ENCODE measurements around the gene PTPRM.
A peak's percentile ranks its signal among the peaks of the same experiment; 100 is the strongest.
"Not testable (repeated sequence)": the region's sequence is repeated elsewhere in the genome, so short reads cannot be mapped to it uniquely, and the experiment has no call there.

PTPRM gene

GRCh38 chr18:8037296-8037695 lies 470.2 kb downstream of the PTPRM start:
- no peak for DNase-seq (ENCODE audit: low read depth, low spot score)
- H3K4me3 ChIP-seq (ENCODE audit: low read length) = no peak overlapping the region

GRCh38 chr18:8040021-8040420 lies 472.9 kb downstream of the PTPRM start:
- no peak for DNase-seq (ENCODE audit: low read depth, low spot score)

GRCh38 chr18:8041526-8042111 lies 474.5 kb downstream of the PTPRM start:
- no peak overlapping the region for H3K4me3 ChIP-seq (ENCODE audit: low read length)
- no peak for DNase-seq (ENCODE audit: low read depth, low spot score)

More at GRCh38 chr18:8040021-8040420, 472.9 kb downstream of the PTPRM start:
- no peak overlapping the region for H3K4me3 ChIP-seq (ENCODE audit: low read length)

GRCh38 chr18:8044004-8044403 lies 476.9 kb downstream of the PTPRM start:
- H3K4me3 ChIP-seq (ENCODE audit: low read length) = no peak overlapping the region
- DNase-seq (ENCODE audit: low read depth, low spot score) = no peak

- DNase-seq (ENCODE audit: low read depth, low spot score) = no peak
- H3K4me3 ChIP-seq (ENCODE audit: low read length) = no peak overlapping the region
Observed at GRCh38 chr18:8045160-8045883, 478.2 kb downstream of the PTPRM start.

- H3K4me3 ChIP-seq (ENCODE audit: low read length) = no peak overlapping the region
- no peak for DNase-seq (ENCODE audit: low read depth, low spot score)
Observed at GRCh38 chr18:8045884-8046281, 478.8 kb downstream of the PTPRM start.

- no peak for DNase-seq (ENCODE audit: low read depth, low spot score)
- no peak overlapping the region for H3K4me3 ChIP-seq (ENCODE audit: low read length)
Observed at GRCh38 chr18:8046441-8046840, 479.3 kb downstream of the PTPRM start.

GRCh38 chr18:8049147-8049546 lies 482.0 kb downstream of the PTPRM start:
- no peak overlapping the region for H3K4me3 ChIP-seq (ENCODE audit: low read length)
- DNase-seq (ENCODE audit: low read depth, low spot score) = no peak

- H3K4me3 ChIP-seq (ENCODE audit: low read length) = no peak overlapping the region
- no peak for DNase-seq (ENCODE audit: low read depth, low spot score)
Observed at GRCh38 chr18:8050616-8051329, 483.7 kb downstream of the PTPRM start.

- DNase-seq (ENCODE audit: low read depth, low spot score) = no peak
- H3K4me3 ChIP-seq (ENCODE audit: low read length) = no peak overlapping the region
Observed at GRCh38 chr18:8051453-8051852, 484.3 kb downstream of the PTPRM start.

GRCh38 chr18:8052237-8052701 lies 485.2 kb downstream of the PTPRM start:
- H3K4me3 ChIP-seq (ENCODE audit: low read length) = no peak overlapping the region
- DNase-seq (ENCODE audit: low read depth, low spot score) = peak; percentile 38

GRCh38 chr18:8056723-8057122 lies 489.6 kb downstream of the PTPRM start:
- no peak for DNase-seq (ENCODE audit: low read depth, low spot score)
- H3K4me3 ChIP-seq (ENCODE audit: low read length) = no peak overlapping the region

- peak overlapping the region; percentile 15; the same call in 1 of the 2 replicates for H3K4me3 ChIP-seq (ENCODE audit: low read length)
- not testable (repeated sequence) for DNase-seq (ENCODE audit: low read depth, low spot score)
Observed at GRCh38 chr18:8063152-8063551, 496.0 kb downstream of the PTPRM start.

GRCh38 chr18:8063733-8064132 lies 496.6 kb downstream of the PTPRM start:
- no peak for DNase-seq (ENCODE audit: low read depth, low spot score)
- no peak overlapping the region for H3K4me3 ChIP-seq (ENCODE audit: low read length)

GRCh38 chr18:8065284-8065683 lies 498.2 kb downstream of the PTPRM start:
- DNase-seq (ENCODE audit: low read depth, low spot score) = no peak
- H3K4me3 ChIP-seq (ENCODE audit: low read length) = no peak overlapping the region

GRCh38 chr18:8065773-8066172 lies 498.7 kb downstream of the PTPRM start:
- H3K4me3 ChIP-seq (ENCODE audit: low read length) = no peak overlapping the region
- no peak for DNase-seq (ENCODE audit: low read depth, low spot score)

GRCh38 chr18:8069708-8070107 lies 502.6 kb downstream of the PTPRM start:
- DNase-seq (ENCODE audit: low read depth, low spot score) = no peak

GRCh38 chr18:8073167-8073566 lies 506.1 kb downstream of the PTPRM start:
- no peak for DNase-seq (ENCODE audit: low read depth, low spot score)
- no peak overlapping the region for H3K4me3 ChIP-seq (ENCODE audit: low read length)

More at GRCh38 chr18:8069708-8070107, 502.6 kb downstream of the PTPRM start:
- no peak overlapping the region for H3K4me3 ChIP-seq (ENCODE audit: low read length)

GRCh38 chr18:8080092-8080491 lies 513.0 kb downstream of the PTPRM start:
- no peak overlapping the region for H3K4me3 ChIP-seq (ENCODE audit: low read length)
- no peak for DNase-seq (ENCODE audit: low read depth, low spot score)

GRCh38 chr18:8081267-8081666 lies 514.2 kb downstream of the PTPRM start:
- DNase-seq (ENCODE audit: low read depth, low spot score) = no peak
- no peak overlapping the region for H3K4me3 ChIP-seq (ENCODE audit: low read length)
